GM12878 (cell line): ENCODE measurements around the gene TMEM256. TPM values are rescaled to one million over a fixed set of nuclear protein-coding genes. Genes with fewer than 3 reads are reported as not detected.

ENCODE experiments used
- ATAC-seq: fragments of 200-7000 bp; cut with Tn5 transposase; 3 replicates; pipeline ENCODE4 v1.9.1; 2020; ENCODE audit warnings: mild to moderate bottlenecking, moderate library complexity
- BruUV-seq: library from RNA; stranded (reverse); fragments of 400-500 nt; replicated peaks from 2 replicates; lab custom pipeline; 2021; lab: Mats Ljungman, UMichigan
- CTCF ChIA-PET: fragments of 300-600 bp; sonication (Branson Sonifier 250); formaldehyde crosslinking; extraction: SDS; loops from one replicate; lab custom pipeline; 2021; ENCODE audit warnings: inconsistent platforms; lab: Yijun Ruan, JAX
- POLR2A ChIA-PET: fragments of 350-600 bp; formaldehyde crosslinking; extraction: SDS; loops from one replicate; lab custom pipeline; 2021; ENCODE audit warnings: inconsistent platforms; lab: Charles Lee
- RAD21 ChIA-PET: fragments of 300-600 bp; sonication (Branson Sonifier 250); formaldehyde crosslinking; loops from one replicate; lab custom pipeline; 2023; ENCODE audit warnings: antibody characterized with exemption; ENCODE audit not compliant: unreplicated experiment; lab: Charles Lee
- SMC1A ChIA-PET: fragments of 300-600 bp; sonication (Branson Sonifier 250); formaldehyde crosslinking; loops from one replicate; lab custom pipeline; 2023; ENCODE audit not compliant: unreplicated experiment, uncharacterized antibody; lab: Charles Lee
- DNase-seq: peaks from one replicate; pipeline ENCODE4 v3.0.0-alpha.2; 2011; ENCODE audit warnings: low read depth, low spot score
- FAIRE-seq: peaks from 3 replicates; lab custom pipeline; 2011; peaks lifted over from hg19 to GRCh38; lab: Jason Lieb, UNC
- H2AFZ ChIP-seq: 2 replicates; pipeline ENCODE4 v1.6.0; 2011; ENCODE audit warnings: low read depth, low read length, control low read depth; ENCODE audit not compliant: control insufficient read depth
- H3K27ac ChIP-seq: 2 replicates; pipeline ENCODE4 v1.5.1; 2011; ENCODE audit warnings: control low read depth; ENCODE audit not compliant: control insufficient read depth, insufficient read depth
- H3K27me3 ChIP-seq, 2 experiments: replicated peaks in 1 of 2; 2 replicates each; pipeline versions ENCODE4 v1.6.0 to v1.6.1; 2011; ENCODE audit warnings: low read length in 1 of 2; ENCODE audit not compliant: control insufficient read depth in 2 of 2, insufficient read depth in 2 of 2
- H3K36me3 ChIP-seq, 2 experiments: 2 replicates each; pipeline ENCODE4 v1.5.1; 2011; ENCODE audit warnings: low read length in 1 of 2; ENCODE audit not compliant: control insufficient read depth in 2 of 2, insufficient read depth in 2 of 2
- H3K4me1 ChIP-seq: 2 replicates; pipeline ENCODE4 v1.6.1; 2011; ENCODE audit warnings: mild to moderate bottlenecking, low read length, moderate library complexity, mixed read lengths; ENCODE audit not compliant: control insufficient read depth, insufficient read depth
- H3K4me2 ChIP-seq: 2 replicates; pipeline ENCODE4 v1.6.0; 2011; ENCODE audit warnings: control low read depth; ENCODE audit not compliant: control insufficient read depth, insufficient read depth
- H3K4me3 ChIP-seq: fragments of 200-600 bp; sonication (generic); 2 replicates; pipeline ENCODE4 v1.5.1; 2016
- H3K79me2 ChIP-seq: 2 replicates; pipeline ENCODE4 v1.6.0; 2011; ENCODE audit warnings: low read length; ENCODE audit not compliant: control insufficient read depth, insufficient read depth
- H3K9ac ChIP-seq: 2 replicates; pipeline ENCODE4 v1.8.0; 2011; ENCODE audit warnings: low read length, control low read depth, mixed read lengths; ENCODE audit not compliant: control insufficient read depth, insufficient read depth
- H3K9me3 ChIP-seq: replicated peaks from 3 replicates; pipeline ENCODE4 v1.5.1; 2011; ENCODE audit warnings: mild to moderate bottlenecking, low read length; ENCODE audit not compliant: control insufficient read depth, insufficient read depth
- H4K20me1 ChIP-seq: 2 replicates; pipeline ENCODE4 v1.6.0; 2011; ENCODE audit not compliant: control insufficient read depth, insufficient read depth
- BCL11A ChIP-seq: IDR thresholded peaks from 2 replicates; pipeline ENCODE4 v1.6.1; 2011; ENCODE audit warnings: low read depth, low read length
- GABPA ChIP-seq: IDR thresholded peaks from 2 replicates; pipeline ENCODE4 v1.6.1; 2014; ENCODE audit warnings: antibody characterized with exemption, low read depth, mild to moderate bottlenecking, inconsistent platforms
- KDM1A ChIP-seq: fragments of 200-600 bp; sonication (generic); IDR thresholded peaks from 2 replicates; pipeline ENCODE4 v1.6.1; 2016; ENCODE audit warnings: borderline replicate concordance
- MTA2 ChIP-seq: fragments of 450-650 bp; IDR thresholded peaks from 2 replicates; pipeline ENCODE4 v1.6.1; 2016; ENCODE audit warnings: low read depth, mild to moderate bottlenecking, moderate library complexity
- NFIC ChIP-seq: IDR thresholded peaks from 2 replicates; pipeline ENCODE4 v1.6.1; 2012; ENCODE audit warnings: low read depth, mild to moderate bottlenecking, inconsistent platforms, low read length, moderate library complexity
- POLR2A ChIP-seq: IDR thresholded peaks from 2 replicates; pipeline ENCODE4 v1.6.1; 2011; ENCODE audit warnings: low read depth, mild to moderate bottlenecking, low read length
- SIN3A ChIP-seq: IDR thresholded peaks from 2 replicates; pipeline ENCODE4 v1.6.1; 2012; ENCODE audit warnings: low read depth, low read length, improper control_type of control experiment
- SMC3 ChIP-seq: IDR thresholded peaks from 2 replicates; pipeline ENCODE4 v1.6.1; 2011; ENCODE audit warnings: low read length, improper control_type of control experiment, borderline replicate concordance
- STAT1 ChIP-seq: fragments of 450-650 bp; conservative IDR thresholded peaks from 2 replicates; pipeline ENCODE4 v1.6.1; 2014; ENCODE audit warnings: antibody characterized with exemption, mild to moderate bottlenecking
- TARDBP ChIP-seq: IDR thresholded peaks from 2 replicates; pipeline ENCODE4 v1.6.1; 2016; ENCODE audit warnings: borderline replicate concordance
- ZBED1 ChIP-seq: IDR thresholded peaks from 2 replicates; pipeline ENCODE4 v1.6.1; 2016; ENCODE audit warnings: borderline replicate concordance
- ZNF384 ChIP-seq: IDR thresholded peaks from 2 replicates; pipeline ENCODE4 v1.6.1; 2012; ENCODE audit warnings: low read depth, mild to moderate bottlenecking, low read length, improper control_type of control experiment, borderline replicate concordance
- WGBS: methylation state at CpG from one replicate; pipeline ENCODE4 v1.1.6; 2016; ENCODE audit warnings: low lambda C conversion rate; ENCODE audit not compliant: insufficient replicate concordance, insufficient coverage; ENCODE audit errors: missing lambda C conversion rate; 5-methylcytosine and 5-hydroxymethylcytosine counted together
- in situ Hi-C: fragments of 300-500 bp; cut with MboI; formaldehyde crosslinking; loops from 9 replicates; pipeline ENCODE4 v1.14.3; 2018; ENCODE audit warnings: mixed read lengths
- intact Hi-C: fragments of 100-400 bp; cut with micrococcal nuclease; formaldehyde crosslinking; loops from one replicate; pipeline ENCODE4 v1.14.2; 2022; ENCODE audit not compliant: unreplicated experiment
- polyA plus RNA-seq, 11 experiments: library from polyadenylated mRNA; depleted of rRNA in 4 of 11; unstranded in 6 of 11; stranded (reverse) in 5 of 11; fragments of >200 nt; fragmentation: Nextera tagmentation in 4 of 11; fragmentation: Illumina TruSeq in 1 of 11; extraction: Ambion mirVana in 4 of 11; extraction: Trizol in 1 of 11; gene quantifications; 1 replicate in 1 of 11; 2 replicates in 10 of 11; pipeline versions ENCODE4 v1.2.1 to v1.2.3, GENCODE V29; 2011 to 2016; ENCODE audit warnings: inconsistent platforms in 2 of 11, missing spikeins in 2 of 11, low read depth in 1 of 11
- total RNA-seq, 4 experiments: library from RNA; depleted of rRNA in 3 of 4; stranded (reverse); fragments of >200 nt in 3 of 4; fragmentation: Illumina TruSeq in 1 of 4; extraction: Trizol in 1 of 4; gene quantifications; 2 replicates each; pipeline versions ENCODE4 v1.2.1 to v1.2.3, GENCODE V29; 2013 to 2021
- TF ChIP-seq, protein P1 (sequence below), 3 experiments: IDR thresholded peaks in 2 of 3; conservative IDR thresholded peaks in 1 of 3; 2 replicates each; pipeline ENCODE4 v1.5.1; 2011; ENCODE audit warnings: low read depth in 3 of 3, low read length in 3 of 3, mild to moderate bottlenecking in 3 of 3, control low read depth in 2 of 3, moderate library complexity in 2 of 3, inconsistent platforms in 1 of 3, mixed read lengths in 1 of 3; ENCODE audit not compliant: control insufficient read depth in 2 of 3, insufficient read depth in 1 of 3; ENCODE audit errors: extremely low read depth in 1 of 3
- TF ChIP-seq, protein P2 (sequence below): IDR thresholded peaks from 2 replicates; pipeline ENCODE4 v1.6.1; 2011; ENCODE audit warnings: mild to moderate bottlenecking, low read depth, low read length, moderate library complexity; ENCODE audit not compliant: insufficient replicate concordance
- TF ChIP-seq, protein P3 (sequence below): IDR thresholded peaks from 2 replicates; pipeline ENCODE4 v1.6.1; 2011; ENCODE audit warnings: borderline replicate concordance, low read depth, mild to moderate bottlenecking, moderate library complexity, mixed read lengths, low read length; ENCODE audit not compliant: insufficient read depth; ENCODE audit errors: extremely low read length
- TF ChIP-seq, protein P4 (sequence below): fragments of 450-650 bp; formaldehyde crosslinking; IDR thresholded peaks from 2 replicates; pipeline ENCODE4 v1.5.0; 2022; ENCODE audit warnings: mild to moderate bottlenecking, missing genetic modification characterization
- TF ChIP-seq, protein P5 (sequence below): IDR thresholded peaks from 2 replicates; pipeline ENCODE4 v1.6.1; 2012; ENCODE audit warnings: low read length, inconsistent platforms

Gene TMEM256
- total and polyA plus RNA-seq, 10 of the 15 experiments (the other 5 are each of a cell fraction or from before 2014, with no cell fraction given): 57.3 to 342 (median 95.7) TPM

DNA sequence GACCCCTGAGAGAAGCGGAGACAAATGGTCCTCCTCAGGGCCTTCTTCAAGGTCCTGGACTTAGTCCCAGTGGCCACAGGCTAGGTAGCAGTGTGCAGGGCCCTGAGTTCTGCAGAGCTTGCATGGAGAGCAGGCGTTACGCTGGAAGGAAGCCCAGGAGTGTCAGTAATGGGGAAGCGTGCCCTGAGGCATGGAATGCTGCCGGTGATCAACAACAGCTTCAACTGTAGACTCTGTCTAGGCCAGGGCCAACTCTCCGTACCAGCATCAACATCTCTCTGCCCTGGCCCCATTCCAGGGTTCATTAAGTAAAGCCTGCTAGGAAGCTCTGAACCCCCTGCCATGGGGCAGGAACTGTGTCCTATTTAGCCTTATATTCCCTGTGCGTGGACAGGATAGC, 23.6 kb downstream of the TMEM256 start:
- Histone ChIP-seq H3K36me3 (no peaks in the 10 kb centered on the region), H4K20me1 (no peaks in the 10 kb centered on the region), H3K4me3 (no peak overlapping the region), H3K79me2 (no peaks in the 10 kb centered on the region), H2AFZ (no peak overlapping the region), H3K9me3 (peaks cover 3% of the 10 kb centered on the region; the same call in 2 of the 3 replicates), H3K4me2 (no peak overlapping the region), H3K9ac (no peak overlapping the region), H3K27me3 (peaks cover 4 to 5% of the 10 kb centered on the region in 2 experiments; a peak in 3 of 4 replicates), H3K4me1 (peaks cover 8% of the 10 kb centered on the region; the same call in 1 of the 2 replicates), H3K27ac (no peak overlapping the region)
- ChIA-PET CTCF (no interaction called here), POLR2A (interaction anchor here (0.6 kb wide), 1 partner anchor 225 kb away, joined by 3 read pairs; no protein-coding TSS in a partner anchor), SMC1A (no interaction called here), RAD21 (no interaction called here)
- no TSS peak for BruUV-seq
- intact Hi-C loops: no loop called here
- WGBS: 68% methylated on average over 7 of the region's 7 CpGs
- FAIRE-seq: no peak
- no peak for ATAC-seq
- in situ Hi-C loops: no loop called here
- DNase-seq: no peak
- TF ChIP-seq, protein P1, sequence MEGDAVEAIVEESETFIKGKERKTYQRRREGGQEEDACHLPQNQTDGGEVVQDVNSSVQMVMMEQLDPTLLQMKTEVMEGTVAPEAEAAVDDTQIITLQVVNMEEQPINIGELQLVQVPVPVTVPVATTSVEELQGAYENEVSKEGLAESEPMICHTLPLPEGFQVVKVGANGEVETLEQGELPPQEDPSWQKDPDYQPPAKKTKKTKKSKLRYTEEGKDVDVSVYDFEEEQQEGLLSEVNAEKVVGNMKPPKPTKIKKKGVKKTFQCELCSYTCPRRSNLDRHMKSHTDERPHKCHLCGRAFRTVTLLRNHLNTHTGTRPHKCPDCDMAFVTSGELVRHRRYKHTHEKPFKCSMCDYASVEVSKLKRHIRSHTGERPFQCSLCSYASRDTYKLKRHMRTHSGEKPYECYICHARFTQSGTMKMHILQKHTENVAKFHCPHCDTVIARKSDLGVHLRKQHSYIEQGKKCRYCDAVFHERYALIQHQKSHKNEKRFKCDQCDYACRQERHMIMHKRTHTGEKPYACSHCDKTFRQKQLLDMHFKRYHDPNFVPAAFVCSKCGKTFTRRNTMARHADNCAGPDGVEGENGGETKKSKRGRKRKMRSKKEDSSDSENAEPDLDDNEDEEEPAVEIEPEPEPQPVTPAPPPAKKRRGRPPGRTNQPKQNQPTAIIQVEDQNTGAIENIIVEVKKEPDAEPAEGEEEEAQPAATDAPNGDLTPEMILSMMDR (IDR thresholded peaks at IDR 0.05 in 2 of 3, conservative IDR thresholded peaks at IDR 0.05 in 1 of 3; ENCODE audit: control insufficient read depth in 2 of 3, extremely low read depth in 1 of 3, insufficient read depth in 1 of 3, low read depth in 3 of 3, low read length in 3 of 3): no peak
- TF ChIP-seq, protein P2, sequence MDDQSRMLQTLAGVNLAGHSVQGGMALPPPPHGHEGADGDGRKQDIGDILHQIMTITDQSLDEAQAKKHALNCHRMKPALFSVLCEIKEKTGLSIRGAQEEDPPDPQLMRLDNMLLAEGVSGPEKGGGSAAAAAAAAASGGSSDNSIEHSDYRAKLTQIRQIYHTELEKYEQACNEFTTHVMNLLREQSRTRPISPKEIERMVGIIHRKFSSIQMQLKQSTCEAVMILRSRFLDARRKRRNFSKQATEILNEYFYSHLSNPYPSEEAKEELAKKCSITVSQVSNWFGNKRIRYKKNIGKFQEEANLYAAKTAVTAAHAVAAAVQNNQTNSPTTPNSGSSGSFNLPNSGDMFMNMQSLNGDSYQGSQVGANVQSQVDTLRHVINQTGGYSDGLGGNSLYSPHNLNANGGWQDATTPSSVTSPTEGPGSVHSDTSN: no peak
- TF ChIP-seq SIN3A (no peak), STAT1 (no peak), KDM1A (no peak), BCL11A (no peak), TARDBP (no peak), SMC3 (no peak), ZNF384 (no peak), MTA2 (no peak), GABPA (no peak), POLR2A (no peak), ZBED1 (no peak), NFIC (no peak)
- TF ChIP-seq, protein P3, sequence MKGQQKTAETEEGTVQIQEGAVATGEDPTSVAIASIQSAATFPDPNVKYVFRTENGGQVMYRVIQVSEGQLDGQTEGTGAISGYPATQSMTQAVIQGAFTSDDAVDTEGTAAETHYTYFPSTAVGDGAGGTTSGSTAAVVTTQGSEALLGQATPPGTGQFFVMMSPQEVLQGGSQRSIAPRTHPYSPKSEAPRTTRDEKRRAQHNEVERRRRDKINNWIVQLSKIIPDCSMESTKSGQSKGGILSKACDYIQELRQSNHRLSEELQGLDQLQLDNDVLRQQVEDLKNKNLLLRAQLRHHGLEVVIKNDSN: no peak
- TF ChIP-seq, protein P4, sequence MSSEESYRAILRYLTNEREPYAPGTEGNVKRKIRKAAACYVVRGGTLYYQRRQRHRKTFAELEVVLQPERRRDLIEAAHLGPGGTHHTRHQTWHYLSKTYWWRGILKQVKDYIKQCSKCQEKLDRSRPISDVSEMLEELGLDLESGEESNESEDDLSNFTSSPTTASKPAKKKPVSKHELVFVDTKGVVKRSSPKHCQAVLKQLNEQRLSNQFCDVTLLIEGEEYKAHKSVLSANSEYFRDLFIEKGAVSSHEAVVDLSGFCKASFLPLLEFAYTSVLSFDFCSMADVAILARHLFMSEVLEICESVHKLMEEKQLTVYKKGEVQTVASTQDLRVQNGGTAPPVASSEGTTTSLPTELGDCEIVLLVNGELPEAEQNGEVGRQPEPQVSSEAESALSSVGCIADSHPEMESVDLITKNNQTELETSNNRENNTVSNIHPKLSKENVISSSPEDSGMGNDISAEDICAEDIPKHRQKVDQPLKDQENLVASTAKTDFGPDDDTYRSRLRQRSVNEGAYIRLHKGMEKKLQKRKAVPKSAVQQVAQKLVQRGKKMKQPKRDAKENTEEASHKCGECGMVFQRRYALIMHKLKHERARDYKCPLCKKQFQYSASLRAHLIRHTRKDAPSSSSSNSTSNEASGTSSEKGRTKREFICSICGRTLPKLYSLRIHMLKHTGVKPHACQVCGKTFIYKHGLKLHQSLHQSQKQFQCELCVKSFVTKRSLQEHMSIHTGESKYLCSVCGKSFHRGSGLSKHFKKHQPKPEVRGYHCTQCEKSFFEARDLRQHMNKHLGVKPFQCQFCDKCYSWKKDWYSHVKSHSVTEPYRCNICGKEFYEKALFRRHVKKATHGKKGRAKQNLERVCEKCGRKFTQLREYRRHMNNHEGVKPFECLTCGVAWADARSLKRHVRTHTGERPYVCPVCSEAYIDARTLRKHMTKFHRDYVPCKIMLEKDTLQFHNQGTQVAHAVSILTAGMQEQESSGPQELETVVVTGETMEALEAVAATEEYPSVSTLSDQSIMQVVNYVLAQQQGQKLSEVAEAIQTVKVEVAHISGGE (CRISPR knock-in tag): no peak
- TF ChIP-seq, protein P5, sequence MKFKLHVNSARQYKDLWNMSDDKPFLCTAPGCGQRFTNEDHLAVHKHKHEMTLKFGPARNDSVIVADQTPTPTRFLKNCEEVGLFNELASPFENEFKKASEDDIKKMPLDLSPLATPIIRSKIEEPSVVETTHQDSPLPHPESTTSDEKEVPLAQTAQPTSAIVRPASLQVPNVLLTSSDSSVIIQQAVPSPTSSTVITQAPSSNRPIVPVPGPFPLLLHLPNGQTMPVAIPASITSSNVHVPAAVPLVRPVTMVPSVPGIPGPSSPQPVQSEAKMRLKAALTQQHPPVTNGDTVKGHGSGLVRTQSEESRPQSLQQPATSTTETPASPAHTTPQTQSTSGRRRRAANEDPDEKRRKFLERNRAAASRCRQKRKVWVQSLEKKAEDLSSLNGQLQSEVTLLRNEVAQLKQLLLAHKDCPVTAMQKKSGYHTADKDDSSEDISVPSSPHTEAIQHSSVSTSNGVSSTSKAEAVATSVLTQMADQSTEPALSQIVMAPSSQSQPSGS: no peak
